VCaP (cell line): ENCODE data around the gene NTRK1.

Source experiments
- H3K27ac ChIP-seq: fragments of 450-650 bp; 2 replicates; pipeline ENCODE4 v1.5.1; 2017
- TF ChIP-seq, protein P1 (sequence below): fragments of 450-650 bp; conservative IDR thresholded peaks from 2 replicates; pipeline ENCODE4 v1.5.1; 2017; ENCODE audit warnings: mild to moderate bottlenecking, moderate library complexity

NTRK1 gene

DNA sequence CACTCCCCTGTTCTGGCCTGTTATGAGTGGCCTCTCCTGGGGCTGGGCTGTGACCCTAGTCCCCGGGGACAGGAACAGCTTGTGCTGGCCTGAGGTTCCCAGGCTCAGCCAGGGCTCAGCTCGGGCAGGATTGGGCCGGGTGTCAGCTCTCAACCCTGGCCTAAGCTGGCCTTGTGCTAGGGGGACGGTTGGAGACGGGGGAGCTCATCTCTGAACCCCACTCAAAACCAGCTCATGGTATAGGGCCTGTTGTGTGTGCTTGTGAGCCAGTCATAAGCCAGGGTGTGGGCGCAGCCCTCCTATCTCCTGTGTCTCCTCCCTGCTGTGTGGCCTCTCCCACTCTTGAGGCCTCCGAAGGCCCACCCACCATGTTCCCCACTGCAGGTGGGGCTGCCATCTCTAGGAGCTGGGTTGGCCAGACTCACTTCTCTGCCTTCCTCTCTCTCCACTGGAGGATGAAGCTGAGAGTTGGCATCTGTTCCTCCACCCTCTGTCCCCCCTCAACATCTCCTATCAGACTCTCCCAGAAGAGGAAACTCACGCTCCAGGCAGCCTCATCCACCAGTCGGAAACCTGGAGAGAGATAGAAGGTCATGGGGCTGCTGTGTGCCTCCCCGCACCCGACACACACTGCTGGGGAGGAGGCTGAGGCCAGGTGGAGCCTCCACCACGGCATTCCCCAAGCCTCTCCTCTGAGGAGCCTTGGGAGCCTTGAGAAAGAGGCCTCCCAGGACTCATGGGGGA is 34.2 kb downstream of the NTRK1 start:
- TF ChIP-seq, protein P1, sequence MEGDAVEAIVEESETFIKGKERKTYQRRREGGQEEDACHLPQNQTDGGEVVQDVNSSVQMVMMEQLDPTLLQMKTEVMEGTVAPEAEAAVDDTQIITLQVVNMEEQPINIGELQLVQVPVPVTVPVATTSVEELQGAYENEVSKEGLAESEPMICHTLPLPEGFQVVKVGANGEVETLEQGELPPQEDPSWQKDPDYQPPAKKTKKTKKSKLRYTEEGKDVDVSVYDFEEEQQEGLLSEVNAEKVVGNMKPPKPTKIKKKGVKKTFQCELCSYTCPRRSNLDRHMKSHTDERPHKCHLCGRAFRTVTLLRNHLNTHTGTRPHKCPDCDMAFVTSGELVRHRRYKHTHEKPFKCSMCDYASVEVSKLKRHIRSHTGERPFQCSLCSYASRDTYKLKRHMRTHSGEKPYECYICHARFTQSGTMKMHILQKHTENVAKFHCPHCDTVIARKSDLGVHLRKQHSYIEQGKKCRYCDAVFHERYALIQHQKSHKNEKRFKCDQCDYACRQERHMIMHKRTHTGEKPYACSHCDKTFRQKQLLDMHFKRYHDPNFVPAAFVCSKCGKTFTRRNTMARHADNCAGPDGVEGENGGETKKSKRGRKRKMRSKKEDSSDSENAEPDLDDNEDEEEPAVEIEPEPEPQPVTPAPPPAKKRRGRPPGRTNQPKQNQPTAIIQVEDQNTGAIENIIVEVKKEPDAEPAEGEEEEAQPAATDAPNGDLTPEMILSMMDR: no peak
- no peak overlapping the region for H3K27ac ChIP-seq

DNA sequence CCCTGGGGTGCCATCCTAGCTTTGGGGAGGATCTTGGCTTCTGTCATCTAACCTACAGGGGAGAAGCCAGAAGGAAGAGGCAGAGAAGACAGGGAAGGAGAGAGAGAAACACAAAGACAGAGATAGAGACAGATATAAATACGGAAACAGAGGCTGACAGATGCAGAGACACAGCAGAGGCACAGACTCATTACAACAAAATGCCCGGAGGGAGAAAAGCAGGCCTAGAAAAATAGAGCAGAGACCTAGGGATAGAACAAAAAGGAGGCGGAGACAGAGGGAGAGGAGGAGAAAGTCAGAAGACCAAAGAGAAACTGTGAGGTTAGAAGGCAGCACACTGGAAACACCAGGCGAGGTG is 34.8 kb downstream of the NTRK1 start:
- TF ChIP-seq, protein P1: no peak
- no peak overlapping the region for H3K27ac ChIP-seq

DNA sequence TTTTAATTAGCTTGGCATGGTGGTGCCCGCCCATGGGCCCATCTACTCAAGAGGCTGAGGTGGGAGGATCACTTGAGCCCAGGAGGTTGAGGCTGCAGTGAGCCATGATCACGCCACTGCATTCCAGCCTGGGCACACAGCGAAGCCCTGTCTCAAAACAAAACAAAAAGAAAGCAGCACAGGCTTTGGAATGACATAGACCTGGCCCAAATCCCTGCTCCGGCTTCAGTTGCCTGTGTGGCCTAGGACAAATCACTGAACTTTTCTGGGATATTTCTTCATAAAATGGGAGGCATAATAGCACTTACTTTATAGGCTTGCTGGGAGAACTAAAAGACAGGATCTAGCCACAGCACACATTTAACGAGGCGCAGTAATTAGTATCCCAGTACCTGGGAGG is 35.3 kb downstream of the NTRK1 start:
- H3K27ac ChIP-seq: no peak overlapping the region
- TF ChIP-seq, protein P1: no peak

DNA sequence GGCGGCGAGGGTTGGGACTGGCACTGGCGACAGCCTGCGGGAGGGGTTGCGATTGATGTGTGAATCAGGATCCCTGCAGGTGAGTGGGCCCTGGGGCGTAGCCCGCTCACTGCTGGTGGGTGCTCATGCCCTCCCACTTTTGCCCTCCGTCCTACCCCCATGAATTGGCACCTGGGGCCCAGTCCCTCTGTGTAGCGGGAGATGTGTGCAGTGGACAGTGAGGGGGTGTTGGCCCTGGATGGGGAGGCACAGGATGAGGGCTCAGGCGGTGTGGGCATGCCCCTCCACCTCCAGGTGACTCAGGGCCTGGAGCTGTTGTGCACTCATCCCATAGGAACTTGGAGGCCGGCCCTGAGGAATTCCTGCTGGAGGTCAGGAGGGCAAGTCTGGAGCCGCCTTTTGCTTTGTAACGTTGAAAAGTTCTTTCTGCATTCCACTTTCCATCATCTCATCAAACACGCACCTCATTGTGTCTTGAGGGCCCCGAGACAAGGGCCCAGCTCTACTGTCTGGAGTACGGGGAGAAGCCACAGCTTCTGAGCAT is 35.9 kb downstream of the NTRK1 start:
- TF ChIP-seq, protein P1: no peak
- no peak overlapping the region for H3K27ac ChIP-seq

DNA sequence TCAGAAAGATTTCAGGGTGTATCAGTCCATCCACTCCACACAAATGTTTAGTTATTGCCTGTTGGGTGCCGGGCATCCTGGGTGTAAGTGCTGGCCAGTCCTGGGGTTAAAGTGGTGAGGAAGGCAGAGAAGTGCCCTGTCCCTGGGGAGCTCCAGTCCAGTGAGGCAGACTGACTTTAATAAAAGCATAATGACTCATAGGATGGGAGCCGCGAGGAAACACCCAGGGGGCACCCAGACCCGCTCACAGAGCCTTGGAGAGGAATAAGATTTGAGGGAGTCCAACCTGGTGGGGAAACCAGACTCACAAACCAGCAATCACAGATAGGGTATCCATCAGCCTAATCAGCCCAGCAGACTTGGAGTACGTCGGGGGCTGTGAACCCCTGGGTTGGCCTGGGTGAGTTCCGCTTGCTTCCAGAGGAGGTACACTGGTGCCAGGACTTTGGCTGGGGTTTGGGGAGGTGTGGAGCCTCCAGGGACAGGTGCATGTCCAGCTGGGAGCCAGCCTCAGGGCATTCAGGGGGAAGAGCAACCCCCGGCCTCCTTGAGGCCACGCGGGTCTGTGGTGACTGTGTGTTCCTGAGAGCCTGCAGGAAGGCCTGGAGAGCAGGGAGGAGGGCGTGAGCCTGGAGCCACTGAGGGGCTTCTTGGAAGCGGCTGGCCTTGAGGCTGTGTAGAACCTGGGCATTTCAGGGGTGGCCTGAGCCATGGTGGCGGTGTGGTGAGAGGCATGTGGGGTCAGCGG is 36.6 kb downstream of the NTRK1 start:
- no peak overlapping the region for H3K27ac ChIP-seq
- TF ChIP-seq, protein P1: no peak

DNA sequence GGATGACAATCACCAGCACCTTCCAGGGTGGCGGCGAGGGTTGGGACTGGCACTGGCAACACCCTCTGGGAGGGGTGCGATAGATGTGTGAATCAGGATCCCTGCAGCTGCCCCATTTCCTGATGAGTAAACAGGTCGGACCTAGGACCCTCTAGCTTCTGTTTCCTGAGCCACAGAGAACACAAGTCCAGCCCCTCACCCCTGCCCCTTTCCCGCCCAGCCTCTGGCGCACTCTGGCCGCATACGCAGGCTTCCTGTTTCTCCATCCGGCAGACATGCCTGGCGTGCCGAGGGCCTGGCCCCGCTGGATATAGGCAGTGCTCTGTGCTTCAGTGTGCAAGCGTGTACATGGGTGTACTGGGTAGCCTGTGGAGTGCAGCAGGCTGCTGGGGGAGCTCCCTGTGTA is 37.5 kb downstream of the NTRK1 start:
- no peak overlapping the region for H3K27ac ChIP-seq
- TF ChIP-seq, protein P1: no peak

DNA sequence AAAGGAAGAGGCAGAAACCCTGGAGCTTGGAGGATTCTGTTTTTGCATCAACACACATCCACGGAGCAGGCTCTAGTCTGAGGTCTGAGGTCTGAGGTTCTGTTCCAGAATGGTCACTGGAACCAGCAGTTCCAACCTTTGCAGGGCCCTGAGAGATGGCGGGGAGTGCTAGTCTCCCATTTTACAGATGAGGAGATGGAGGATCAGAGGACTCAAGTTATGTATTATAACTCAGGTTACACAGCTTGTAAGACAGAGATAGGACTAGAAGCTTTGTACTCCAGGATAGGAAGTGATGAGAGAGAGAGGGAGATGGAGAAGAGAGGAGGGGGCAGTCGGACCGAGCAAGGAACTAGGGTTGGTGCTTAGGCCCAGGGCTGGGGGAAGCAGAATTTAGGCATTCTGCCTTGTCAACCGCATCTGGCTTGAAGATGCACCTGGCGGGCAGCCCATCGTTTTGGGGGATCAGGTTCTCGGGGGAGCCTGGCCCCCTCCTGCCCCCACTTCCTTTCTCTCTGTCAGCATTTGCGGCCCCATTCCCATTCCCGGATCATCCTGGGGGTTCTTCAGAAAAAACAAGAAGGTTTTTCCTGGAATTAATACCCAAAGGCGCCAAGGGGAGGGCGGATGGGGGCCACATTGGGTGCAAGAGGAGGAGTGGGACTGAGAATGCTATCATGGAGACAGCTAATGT is 38.5 kb downstream of the NTRK1 start:
- TF ChIP-seq, protein P1: no peak
- H3K27ac ChIP-seq: no peak overlapping the region
